ENCODE measurements around the gene JARID2. TPM values are rescaled to one million over a fixed set of nuclear protein-coding genes. Genes with fewer than 3 reads are reported as not detected.

JARID2 gene
- total RNA-seq, 2 donors from 2014 or later = 8.3 to 12.8 TPM

- Histone ChIP-seq H3K4me3 (no peak overlapping the region), H3K9me3 (no peaks in the 10 kb centered on the region), H3K36me3 (no peaks in the 10 kb centered on the region), H3K27ac (no peak overlapping the region), H3K27me3 (replicated peaks; ENCODE audit: insufficient read depth) (no peaks in the 10 kb centered on the region), H3K4me1 (ENCODE audit: control insufficient read depth in 1 of 2, low read depth in 2 of 2) (peaks cover 12 to 14% of the 10 kb centered on the region in 2 donors)
- TF ChIP-seq CTCF (IDR thresholded peaks at IDR 0.05) = no peak
- no peak for DNase-seq (ENCODE audit: low spot score)
- no peak for ATAC-seq (ENCODE audit: insufficient number of reproducible peaks, low FRiP score, low read depth)
Measured at GRCh38 chr6:15303162-15303919, 57.5 kb downstream of the JARID2 start.

GRCh38 chr6:15303920-15304291, 58.0 kb downstream of the JARID2 start:
- no peak for DNase-seq (ENCODE audit: low spot score)
- Histone ChIP-seq H3K4me1 (ENCODE audit: control insufficient read depth in 1 of 2, low read depth in 2 of 2) (peaks cover 12 to 18% of the 10 kb centered on the region in 2 donors), H3K36me3 (no peaks in the 10 kb centered on the region), H3K27me3 (replicated peaks; ENCODE audit: insufficient read depth) (no peaks in the 10 kb centered on the region), H3K9me3 (no peaks in the 10 kb centered on the region), H3K27ac (no peak overlapping the region), H3K4me3 (no peak overlapping the region)
- TF ChIP-seq CTCF (IDR thresholded peaks at IDR 0.05) = no peak
- no peak for ATAC-seq (ENCODE audit: insufficient number of reproducible peaks, low FRiP score, low read depth)

- peaks cover 16 to 20% of the 10 kb centered on the region in 2 donors for H3K4me1 ChIP-seq (ENCODE audit: control insufficient read depth in 1 of 2, low read depth in 2 of 2)
- H3K27me3 ChIP-seq (replicated peaks; ENCODE audit: insufficient read depth) = no peaks in the 10 kb centered on the region
- TF ChIP-seq CTCF (IDR thresholded peaks at IDR 0.05) = no peak
- H3K4me3 ChIP-seq = no peak overlapping the region
- ATAC-seq (ENCODE audit: insufficient number of reproducible peaks, low FRiP score, low read depth) = no peak
- no peaks in the 10 kb centered on the region for H3K9me3 ChIP-seq
- H3K27ac ChIP-seq = no peak overlapping the region
- no peak for DNase-seq (ENCODE audit: low spot score)
- no peaks in the 10 kb centered on the region for H3K36me3 ChIP-seq
Measured at GRCh38 chr6:15304337-15305042, 58.6 kb downstream of the JARID2 start.

- Histone ChIP-seq H3K4me3 (no peak overlapping the region), H3K27ac (no peak overlapping the region), H3K9me3 (no peaks in the 10 kb centered on the region), H3K27me3 (replicated peaks; ENCODE audit: insufficient read depth) (no peaks in the 10 kb centered on the region), H3K36me3 (no peaks in the 10 kb centered on the region), H3K4me1 (ENCODE audit: control insufficient read depth in 1 of 2, low read depth in 2 of 2) (peaks cover 20 to 25% of the 10 kb centered on the region in 2 donors)
- ATAC-seq (ENCODE audit: insufficient number of reproducible peaks, low FRiP score, low read depth) = no peak
- no peak for DNase-seq (ENCODE audit: low spot score)
- no peak for TF ChIP-seq CTCF (IDR thresholded peaks at IDR 0.05)
Measured at GRCh38 chr6:15305496-15305895, 59.6 kb downstream of the JARID2 start.

GRCh38 chr6:15305909-15306308, 60.0 kb downstream of the JARID2 start:
- ATAC-seq (ENCODE audit: insufficient number of reproducible peaks, low FRiP score, low read depth) = no peak
- H3K27ac ChIP-seq = no peak overlapping the region

More at GRCh38 chr6:15305909-15306308, 60.0 kb downstream of the JARID2 start:
- no peak for DNase-seq (ENCODE audit: low spot score)
- Histone ChIP-seq H3K27me3 (replicated peaks; ENCODE audit: insufficient read depth) (no peaks in the 10 kb centered on the region), H3K4me3 (no peak overlapping the region), H3K4me1 (ENCODE audit: control insufficient read depth in 1 of 2, low read depth in 2 of 2) (peaks cover 23 to 29% of the 10 kb centered on the region in 2 donors), H3K36me3 (no peaks in the 10 kb centered on the region), H3K9me3 (no peaks in the 10 kb centered on the region)
- TF ChIP-seq CTCF (IDR thresholded peaks at IDR 0.05) = no peak

Measured in thoracic aorta (tissue), 2 donors.